GM12878 (cell line): Measurements from ENCODE around the gene IMMT. TPM values are rescaled to one million over a fixed set of nuclear protein-coding genes. Genes with fewer than 3 reads are reported as not detected.

Experiments used
- CBX3 ChIP-seq: fragments of 200-600 bp; sonication (generic); IDR thresholded peaks from 2 replicates; pipeline ENCODE4 v1.6.1; 2016; ENCODE audit warnings: low read depth, borderline replicate concordance
- CREM ChIP-seq: IDR thresholded peaks from 2 replicates; pipeline ENCODE4 v1.6.1; 2014; ENCODE audit warnings: antibody characterized with exemption, low read depth
- E4F1 ChIP-seq: fragments of 450-650 bp; IDR thresholded peaks from 2 replicates; pipeline ENCODE4 v1.6.1; 2018; ENCODE audit warnings: borderline replicate concordance, mild to moderate bottlenecking; ENCODE audit not compliant: partially characterized antibody
- IKZF1 ChIP-seq: fragments of 450-650 bp; conservative IDR thresholded peaks from 2 replicates; pipeline ENCODE4 v1.6.1; 2017; ENCODE audit warnings: antibody characterized with exemption, mild to moderate bottlenecking
- IRF3 ChIP-seq: fragments of 450-650 bp; IDR thresholded peaks from 2 replicates; pipeline ENCODE4 v1.6.1; 2014; ENCODE audit warnings: mild to moderate bottlenecking
- NFIC ChIP-seq: IDR thresholded peaks from 2 replicates; pipeline ENCODE4 v1.6.1; 2012; ENCODE audit warnings: low read depth, mild to moderate bottlenecking, inconsistent platforms, low read length, moderate library complexity
- POLR2A ChIP-seq: IDR thresholded peaks from 2 replicates; pipeline ENCODE4 v1.6.1; 2011; ENCODE audit warnings: low read depth, mild to moderate bottlenecking, low read length
- STAT3 ChIP-seq: IDR thresholded peaks from 2 replicates; pipeline ENCODE4 v1.6.1; 2011; ENCODE audit warnings: low read depth, low read length, improper control_type of control experiment
- ZBED1 ChIP-seq: IDR thresholded peaks from 2 replicates; pipeline ENCODE4 v1.6.1; 2016; ENCODE audit warnings: borderline replicate concordance
- ZNF622 ChIP-seq: fragments of 450-650 bp; IDR thresholded peaks from 2 replicates; pipeline ENCODE4 v1.6.1; 2017; ENCODE audit warnings: mild to moderate bottlenecking, inconsistent platforms
- polyA plus RNA-seq, 11 experiments: library from polyadenylated mRNA; depleted of rRNA in 4 of 11; unstranded in 6 of 11; stranded (reverse) in 5 of 11; fragments of >200 nt; fragmentation: Nextera tagmentation in 4 of 11; fragmentation: Illumina TruSeq in 1 of 11; extraction: Ambion mirVana in 4 of 11; extraction: Trizol in 1 of 11; gene quantifications; 1 replicate in 1 of 11; 2 replicates in 10 of 11; pipeline versions ENCODE4 v1.2.1 to v1.2.3, GENCODE V29; 2011 to 2016; ENCODE audit warnings: inconsistent platforms in 2 of 11, missing spikeins in 2 of 11, low read depth in 1 of 11
- total RNA-seq, 4 experiments: library from RNA; depleted of rRNA in 3 of 4; stranded (reverse); fragments of >200 nt in 3 of 4; fragmentation: Illumina TruSeq in 1 of 4; extraction: Trizol in 1 of 4; gene quantifications; 2 replicates each; pipeline versions ENCODE4 v1.2.1 to v1.2.3, GENCODE V29; 2013 to 2021
- TF ChIP-seq, protein P1 (sequence below): fragments of 450-650 bp; IDR thresholded peaks from 2 replicates; pipeline ENCODE4 v1.6.1; 2018; ENCODE audit warnings: mild to moderate bottlenecking, low read depth, moderate library complexity; ENCODE audit not compliant: partially characterized antibody
- TF ChIP-seq, protein P2 (sequence below): fragments of 450-650 bp; conservative IDR thresholded peaks from 2 replicates; pipeline ENCODE4 v1.6.1; 2017; ENCODE audit warnings: mild to moderate bottlenecking, moderate library complexity
- TF ChIP-seq, protein P3 (sequence below): fragments of 150-350 bp; IDR thresholded peaks from 2 replicates; pipeline ENCODE4 v1.6.1; 2014; ENCODE audit warnings: mild to moderate bottlenecking, low read depth, low read length
- TF ChIP-seq, protein P4 (sequence below): IDR thresholded peaks from 2 replicates; pipeline ENCODE4 v1.6.1; 2011; ENCODE audit warnings: borderline replicate concordance, low read depth, mild to moderate bottlenecking, moderate library complexity, mixed read lengths, low read length; ENCODE audit not compliant: insufficient read depth; ENCODE audit errors: extremely low read length
- TF ChIP-seq, protein P5 (sequence below): IDR thresholded peaks from 2 replicates; pipeline ENCODE4 v1.6.1; 2011; ENCODE audit warnings: borderline replicate concordance, low read depth, mild to moderate bottlenecking, moderate library complexity, low read length; ENCODE audit not compliant: insufficient read depth, poor library complexity, severe bottlenecking

The IMMT gene
- total and polyA plus RNA-seq, 10 of the 15 experiments (the other 5 are each of a cell fraction or from before 2014, with no cell fraction given) = 78.4 to 149 (median 98.7) TPM

DNA sequence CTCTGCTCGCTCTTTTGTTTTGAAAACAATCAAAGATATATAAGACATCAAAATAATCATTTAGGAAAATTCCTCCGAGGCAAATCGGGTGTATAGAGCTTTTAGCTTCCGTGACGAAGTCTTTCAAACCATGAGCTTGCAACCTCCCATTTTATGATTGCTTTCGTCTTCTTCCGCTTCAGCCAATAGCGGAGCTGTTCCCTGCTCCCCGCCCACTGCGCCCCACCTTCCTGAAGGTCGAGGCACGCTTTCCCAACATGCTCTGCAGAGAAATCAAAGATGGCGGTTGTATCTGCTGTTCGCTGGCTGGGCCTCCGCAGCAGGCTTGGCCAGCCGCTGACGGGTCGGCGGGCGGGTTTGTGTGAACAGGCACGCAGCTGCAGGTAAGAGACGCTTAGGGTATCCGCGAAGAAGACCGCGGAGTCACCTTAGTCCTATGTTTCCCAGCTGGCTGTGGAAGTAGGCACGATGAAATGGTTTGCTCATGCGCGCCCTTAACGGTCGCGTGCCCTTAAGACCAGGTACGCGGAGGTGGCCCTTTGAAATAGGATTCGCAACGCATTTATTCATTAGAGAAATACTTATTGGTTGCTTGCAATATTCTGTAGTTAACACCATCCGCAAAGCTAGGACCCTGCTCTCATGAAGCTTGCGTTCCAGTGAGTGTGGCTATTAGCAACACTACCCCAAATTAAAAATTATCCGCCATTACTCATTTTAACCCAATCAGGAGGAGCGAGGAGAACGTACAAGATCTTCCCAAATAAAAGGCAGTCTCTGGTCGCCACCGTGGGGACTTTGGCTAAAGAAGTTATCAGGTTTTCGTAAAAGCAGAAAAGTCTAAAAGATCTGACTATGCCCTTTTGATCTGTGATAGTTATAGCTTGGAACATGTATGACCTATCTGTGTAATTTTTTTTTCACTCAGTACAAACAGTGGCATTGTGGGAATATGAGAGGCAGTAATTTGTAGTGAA lies 89.0 kb downstream of the IMMT start, which contains the start of gene PTCD3 (continued):
- TF ChIP-seq NFIC = peak; percentile 67
- peak; percentile 90 for TF ChIP-seq E4F1
- TF ChIP-seq ZNF622 = no peak
- TF ChIP-seq, protein P1, sequence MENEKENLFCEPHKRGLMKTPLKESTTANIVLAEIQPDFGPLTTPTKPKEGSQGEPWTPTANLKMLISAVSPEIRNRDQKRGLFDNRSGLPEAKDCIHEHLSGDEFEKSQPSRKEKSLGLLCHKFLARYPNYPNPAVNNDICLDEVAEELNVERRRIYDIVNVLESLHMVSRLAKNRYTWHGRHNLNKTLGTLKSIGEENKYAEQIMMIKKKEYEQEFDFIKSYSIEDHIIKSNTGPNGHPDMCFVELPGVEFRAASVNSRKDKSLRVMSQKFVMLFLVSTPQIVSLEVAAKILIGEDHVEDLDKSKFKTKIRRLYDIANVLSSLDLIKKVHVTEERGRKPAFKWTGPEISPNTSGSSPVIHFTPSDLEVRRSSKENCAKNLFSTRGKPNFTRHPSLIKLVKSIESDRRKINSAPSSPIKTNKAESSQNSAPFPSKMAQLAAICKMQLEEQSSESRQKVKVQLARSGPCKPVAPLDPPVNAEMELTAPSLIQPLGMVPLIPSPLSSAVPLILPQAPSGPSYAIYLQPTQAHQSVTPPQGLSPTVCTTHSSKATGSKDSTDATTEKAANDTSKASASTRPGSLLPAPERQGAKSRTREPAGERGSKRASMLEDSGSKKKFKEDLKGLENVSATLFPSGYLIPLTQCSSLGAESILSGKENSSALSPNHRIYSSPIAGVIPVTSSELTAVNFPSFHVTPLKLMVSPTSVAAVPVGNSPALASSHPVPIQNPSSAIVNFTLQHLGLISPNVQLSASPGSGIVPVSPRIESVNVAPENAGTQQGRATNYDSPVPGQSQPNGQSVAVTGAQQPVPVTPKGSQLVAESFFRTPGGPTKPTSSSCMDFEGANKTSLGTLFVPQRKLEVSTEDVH = peak; percentile 65
- TF ChIP-seq, protein P2, sequence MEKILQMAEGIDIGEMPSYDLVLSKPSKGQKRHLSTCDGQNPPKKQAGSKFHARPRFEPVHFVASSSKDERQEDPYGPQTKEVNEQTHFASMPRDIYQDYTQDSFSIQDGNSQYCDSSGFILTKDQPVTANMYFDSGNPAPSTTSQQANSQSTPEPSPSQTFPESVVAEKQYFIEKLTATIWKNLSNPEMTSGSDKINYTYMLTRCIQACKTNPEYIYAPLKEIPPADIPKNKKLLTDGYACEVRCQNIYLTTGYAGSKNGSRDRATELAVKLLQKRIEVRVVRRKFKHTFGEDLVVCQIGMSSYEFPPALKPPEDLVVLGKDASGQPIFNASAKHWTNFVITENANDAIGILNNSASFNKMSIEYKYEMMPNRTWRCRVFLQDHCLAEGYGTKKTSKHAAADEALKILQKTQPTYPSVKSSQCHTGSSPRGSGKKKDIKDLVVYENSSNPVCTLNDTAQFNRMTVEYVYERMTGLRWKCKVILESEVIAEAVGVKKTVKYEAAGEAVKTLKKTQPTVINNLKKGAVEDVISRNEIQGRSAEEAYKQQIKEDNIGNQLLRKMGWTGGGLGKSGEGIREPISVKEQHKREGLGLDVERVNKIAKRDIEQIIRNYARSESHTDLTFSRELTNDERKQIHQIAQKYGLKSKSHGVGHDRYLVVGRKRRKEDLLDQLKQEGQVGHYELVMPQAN = peak; percentile 91
- TF ChIP-seq ZBED1 = no peak
- peak; percentile 45; the same call in 1 of the 2 replicates for TF ChIP-seq IRF3
- TF ChIP-seq, protein P3, sequence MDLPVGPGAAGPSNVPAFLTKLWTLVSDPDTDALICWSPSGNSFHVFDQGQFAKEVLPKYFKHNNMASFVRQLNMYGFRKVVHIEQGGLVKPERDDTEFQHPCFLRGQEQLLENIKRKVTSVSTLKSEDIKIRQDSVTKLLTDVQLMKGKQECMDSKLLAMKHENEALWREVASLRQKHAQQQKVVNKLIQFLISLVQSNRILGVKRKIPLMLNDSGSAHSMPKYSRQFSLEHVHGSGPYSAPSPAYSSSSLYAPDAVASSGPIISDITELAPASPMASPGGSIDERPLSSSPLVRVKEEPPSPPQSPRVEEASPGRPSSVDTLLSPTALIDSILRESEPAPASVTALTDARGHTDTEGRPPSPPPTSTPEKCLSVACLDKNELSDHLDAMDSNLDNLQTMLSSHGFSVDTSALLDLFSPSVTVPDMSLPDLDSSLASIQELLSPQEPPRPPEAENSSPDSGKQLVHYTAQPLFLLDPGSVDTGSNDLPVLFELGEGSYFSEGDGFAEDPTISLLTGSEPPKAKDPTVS = no peak
- TF ChIP-seq POLR2A = peak; percentile 99
- TF ChIP-seq, protein P4, sequence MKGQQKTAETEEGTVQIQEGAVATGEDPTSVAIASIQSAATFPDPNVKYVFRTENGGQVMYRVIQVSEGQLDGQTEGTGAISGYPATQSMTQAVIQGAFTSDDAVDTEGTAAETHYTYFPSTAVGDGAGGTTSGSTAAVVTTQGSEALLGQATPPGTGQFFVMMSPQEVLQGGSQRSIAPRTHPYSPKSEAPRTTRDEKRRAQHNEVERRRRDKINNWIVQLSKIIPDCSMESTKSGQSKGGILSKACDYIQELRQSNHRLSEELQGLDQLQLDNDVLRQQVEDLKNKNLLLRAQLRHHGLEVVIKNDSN = no peak
- TF ChIP-seq CREM = peak; percentile 42
- no peak for TF ChIP-seq CBX3
- 0 out of 2 replicates have a peak, but pooled peaks have one; percentile 44 for TF ChIP-seq IKZF1
- no peak for TF ChIP-seq STAT3
- TF ChIP-seq, protein P5, sequence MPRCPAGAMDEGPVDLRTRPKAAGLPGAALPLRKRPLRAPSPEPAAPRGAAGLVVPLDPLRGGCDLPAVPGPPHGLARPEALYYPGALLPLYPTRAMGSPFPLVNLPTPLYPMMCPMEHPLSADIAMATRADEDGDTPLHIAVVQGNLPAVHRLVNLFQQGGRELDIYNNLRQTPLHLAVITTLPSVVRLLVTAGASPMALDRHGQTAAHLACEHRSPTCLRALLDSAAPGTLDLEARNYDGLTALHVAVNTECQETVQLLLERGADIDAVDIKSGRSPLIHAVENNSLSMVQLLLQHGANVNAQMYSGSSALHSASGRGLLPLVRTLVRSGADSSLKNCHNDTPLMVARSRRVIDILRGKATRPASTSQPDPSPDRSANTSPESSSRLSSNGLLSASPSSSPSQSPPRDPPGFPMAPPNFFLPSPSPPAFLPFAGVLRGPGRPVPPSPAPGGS = no peak
